NAMALWA (cell line): ENCODE data around the gene HOXC11.

Experiments used
- DNase-seq: peaks from one replicate; pipeline ENCODE4 v3.0.0-alpha.2; 2015; ENCODE audit warnings: low spot score

Gene HOXC11

GRCh38 chr12:53973236-53974042 lies 513 bp downstream of the HOXC11 start:
- DNase-seq, result no peak

- DNase-seq, result no peak
Observed at GRCh38 chr12:53974084-53975063, 1.4 kb downstream of the HOXC11 start, which contains the start of gene HOTAIR. HOTAIR (minus strand) TSS chr12:53974954.

- no peak for DNase-seq
Observed at GRCh38 chr12:53975064-53975471, 2.1 kb downstream of the HOXC11 start.

- DNase-seq, result no peak
Observed at GRCh38 chr12:53975479-53976152, 2.7 kb downstream of the HOXC11 start.

- DNase-seq, result no peak
Observed at GRCh38 chr12:53976172-53976822, 3.4 kb downstream of the HOXC11 start.

- no peak for DNase-seq
Observed at GRCh38 chr12:53976823-53977595, 4.1 kb downstream of the HOXC11 start.

GRCh38 chr12:53977596-53978445 lies 4.9 kb downstream of the HOXC11 start:
- DNase-seq, result peak; percentile 34

GRCh38 chr12:53978477-53979356 lies 5.8 kb downstream of the HOXC11 start:
- DNase-seq, result no peak

GRCh38 chr12:53980104-53980801 lies 7.3 kb downstream of the HOXC11 start:
- DNase-seq, result no peak

- DNase-seq, result no peak
Observed at GRCh38 chr12:53980802-53981496, 8.0 kb downstream of the HOXC11 start.

- no peak for DNase-seq
Observed at GRCh38 chr12:53981634-53982565, 9.0 kb downstream of the HOXC11 start.

- no peak for DNase-seq
Observed at GRCh38 chr12:53982648-53983567, 10.0 kb downstream of the HOXC11 start.

- DNase-seq, result no peak
Observed at GRCh38 chr12:53983568-53983949, 10.6 kb downstream of the HOXC11 start.

GRCh38 chr12:53983950-53984572 lies 11.1 kb downstream of the HOXC11 start:
- no peak for DNase-seq
